HG02798 (cell line): ENCODE results near the gene PFN2.
"Not testable (repeated sequence)": the region's sequence is repeated elsewhere in the genome, so short reads cannot be mapped to it uniquely, and the experiment has no call there.

Experiments
- ATAC-seq: cut with Tn5 transposase; IDR thresholded peaks from one replicate; pipeline ENCODE4 v1.9.1; 2021; ENCODE audit warnings: mild to moderate bottlenecking; ENCODE audit not compliant: unreplicated experiment, poor library complexity

The PFN2 gene

GRCh38 chr3:149970716-149971402, at the start of gene PFN2:
TSS of gene PFN2 (minus strand) at chr3:149970895. CDS start at chr3:149970856, 39 bp downstream.
- peak; percentile 59 for ATAC-seq

- ATAC-seq = no peak
Observed at GRCh38 chr3:150015901-150016300, 45.2 kb upstream of the PFN2 start.

- ATAC-seq = no peak
Observed at GRCh38 chr3:150014782-150015181, 44.1 kb upstream of the PFN2 start.

- no peak for ATAC-seq
Observed at GRCh38 chr3:150013801-150014200, 43.1 kb upstream of the PFN2 start.

- no peak for ATAC-seq
Observed at GRCh38 chr3:150006794-150007193, 36.1 kb upstream of the PFN2 start.

GRCh38 chr3:150005243-150006112, 34.8 kb upstream of the PFN2 start:
- ATAC-seq = no peak

- no peak for ATAC-seq
Observed at GRCh38 chr3:150000641-150001040, 29.9 kb upstream of the PFN2 start.

- no peak for ATAC-seq
Observed at GRCh38 chr3:149999421-149999820, 28.7 kb upstream of the PFN2 start.

- ATAC-seq = no peak
Observed at GRCh38 chr3:149998946-149999345, 28.3 kb upstream of the PFN2 start.

- ATAC-seq = no peak
Observed at GRCh38 chr3:149992416-149993058, 21.8 kb upstream of the PFN2 start.

GRCh38 chr3:149990423-149990948, 19.8 kb upstream of the PFN2 start:
- ATAC-seq = no peak

GRCh38 chr3:149989307-149989706, 18.6 kb upstream of the PFN2 start:
- no peak for ATAC-seq

- no peak for ATAC-seq
Observed at GRCh38 chr3:149983628-149984027, 12.9 kb upstream of the PFN2 start.

GRCh38 chr3:149983053-149983452, 12.4 kb upstream of the PFN2 start:
- ATAC-seq = not testable (repeated sequence)

- not testable (repeated sequence) for ATAC-seq
Observed at GRCh38 chr3:149981979-149982378, 11.3 kb upstream of the PFN2 start.

GRCh38 chr3:149977386-149977785, 6.7 kb upstream of the PFN2 start:
- ATAC-seq = no peak

- no peak for ATAC-seq
Observed at GRCh38 chr3:149975919-149976318, 5.2 kb upstream of the PFN2 start.

- ATAC-seq = no peak
Observed at GRCh38 chr3:149971403-149972075, 844 bp upstream of the PFN2 start.

GRCh38 chr3:149969940-149970715, 567 bp downstream of the PFN2 start:
- ATAC-seq = peak; percentile 74
